GM23338 (cell line): Measurements from ENCODE around the gene CAMK1. TPM values are rescaled to one million over a fixed set of nuclear protein-coding genes. Genes with fewer than 3 reads are reported as not detected.
A peak's percentile ranks its signal among the peaks of the same experiment; 100 is the strongest.

ENCODE experiments used
- ATAC-seq: fragments of 200-7000 bp; cut with Tn5 transposase; 3 replicates; pipeline ENCODE4 v1.9.1; 2020
- DNase-seq: peaks from one replicate; pipeline ENCODE4 v3.0.0-alpha.2; 2015; ENCODE audit warnings: low spot score
- H2AFZ ChIP-seq: fragments of 200-600 bp; sonication (generic); 2 replicates; pipeline ENCODE4 v1.8.0; 2016; ENCODE audit warnings: antibody characterized with exemption, mild to moderate bottlenecking, moderate library complexity
- H3F3A ChIP-seq: fragments of 200-600 bp; sonication (generic); replicated peaks from 2 replicates; pipeline ENCODE4 v1.8.0; 2017; ENCODE audit warnings: antibody characterized with exemption, mixed run types, low read depth
- H3K27ac ChIP-seq: fragments of 200-600 bp; sonication (generic); 2 replicates; pipeline ENCODE4 v1.6.1; 2016; ENCODE audit warnings: low read depth
- H3K27me3 ChIP-seq: fragments of 200-600 bp; sonication (generic); 2 replicates; pipeline ENCODE4 v1.8.0; 2016; ENCODE audit warnings: mild to moderate bottlenecking, mixed run types, moderate library complexity; ENCODE audit not compliant: insufficient read depth
- H3K36me3 ChIP-seq: fragments of 200-600 bp; sonication (generic); 2 replicates; pipeline ENCODE4 v1.8.0; 2016; ENCODE audit warnings: mild to moderate bottlenecking; ENCODE audit not compliant: insufficient read depth
- H3K4me1 ChIP-seq: fragments of 200-600 bp; sonication (generic); 2 replicates; pipeline ENCODE4 v1.8.0; 2016; ENCODE audit warnings: mild to moderate bottlenecking, moderate library complexity; ENCODE audit not compliant: insufficient read depth
- H3K4me2 ChIP-seq: fragments of 200-600 bp; sonication (generic); 2 replicates; pipeline ENCODE4 v1.7.1; 2017; ENCODE audit warnings: mixed run types
- H3K4me3 ChIP-seq: fragments of 200-600 bp; sonication (generic); 2 replicates; pipeline ENCODE4 v1.6.1; 2016; ENCODE audit warnings: mixed run types
- H3K79me2 ChIP-seq: fragments of 200-600 bp; sonication (generic); replicated peaks from 2 replicates; pipeline ENCODE4 v1.8.0; 2017; ENCODE audit warnings: mild to moderate bottlenecking; ENCODE audit not compliant: insufficient read depth
- H3K9me2 ChIP-seq: fragments of 200-600 bp; sonication (generic); 2 replicates; pipeline ENCODE4 v1.8.0; 2017; ENCODE audit not compliant: insufficient read depth
- H4K20me1 ChIP-seq: fragments of 200-600 bp; sonication (generic); replicated peaks from 2 replicates; pipeline ENCODE4 v1.8.0; 2017; ENCODE audit warnings: mild to moderate bottlenecking; ENCODE audit not compliant: insufficient read depth
- H3K27ac Mint-ChIP-seq: 2 replicates; pipeline ENCODE4 v1.8.0; 2020; ENCODE audit warnings: inconsistent platforms, mild to moderate bottlenecking, moderate library complexity, mixed read lengths
- H3K27me3 Mint-ChIP-seq: 3 replicates; pipeline ENCODE4 v1.8.0; 2022; ENCODE audit warnings: low read depth, mild to moderate bottlenecking, moderate library complexity, mixed read lengths, inconsistent platforms; ENCODE audit not compliant: insufficient read depth, poor library complexity
- H3K36me3 Mint-ChIP-seq: 3 replicates; pipeline ENCODE4 v1.8.0; 2021; ENCODE audit warnings: low read depth, mild to moderate bottlenecking, inconsistent platforms, moderate library complexity, mixed read lengths
- H3K4me1 Mint-ChIP-seq: 3 replicates; pipeline ENCODE4 v1.8.0; 2020; ENCODE audit warnings: mild to moderate bottlenecking, inconsistent platforms, mixed read lengths
- H3K4me3 Mint-ChIP-seq: 3 replicates; pipeline ENCODE4 v1.8.0; 2021; ENCODE audit warnings: moderate library complexity, mild to moderate bottlenecking, inconsistent platforms, mixed read lengths
- H3K9me3 Mint-ChIP-seq: 3 replicates; pipeline ENCODE4 v1.8.0; 2020; ENCODE audit warnings: moderate library complexity, mild to moderate bottlenecking, inconsistent platforms, mixed read lengths
- CREB1 ChIP-seq: fragments of 250-450 bp; sonication (Bioruptor Pico); IDR thresholded peaks from 2 replicates; pipeline ENCODE4 v1.5.0; 2020; ENCODE audit warnings: low read depth, mild to moderate bottlenecking, moderate library complexity
- JUNB ChIP-seq: IDR thresholded peaks from one replicate; pipeline ENCODE4 v1.6.1; 2016; ENCODE audit warnings: antibody characterized with exemption; ENCODE audit not compliant: unreplicated experiment
- NANOG ChIP-seq: IDR thresholded peaks from 2 replicates; pipeline ENCODE4 v1.6.1; 2016; ENCODE audit warnings: antibody characterized with exemption, borderline replicate concordance
- POLR2AphosphoS5 ChIP-seq: IDR thresholded peaks from 2 replicates; pipeline ENCODE4 v1.6.1; 2016; ENCODE audit warnings: antibody characterized with exemption, low read depth
- ZNF114 ChIP-seq: fragments of 250-450 bp; sonication (Bioruptor Pico); IDR thresholded peaks from 2 replicates; pipeline ENCODE4 v1.5.0; 2020; ENCODE audit warnings: mild to moderate bottlenecking, moderate library complexity
- ZNF331 ChIP-seq: fragments of 250-450 bp; sonication (Bioruptor Pico); IDR thresholded peaks from 2 replicates; pipeline ENCODE4 v1.5.0; 2020; ENCODE audit warnings: low read depth, mild to moderate bottlenecking, moderate library complexity
- ZNF462 ChIP-seq: fragments of 250-450 bp; sonication (Bioruptor Pico); IDR thresholded peaks from 2 replicates; pipeline ENCODE4 v1.5.0; 2020; ENCODE audit warnings: mild to moderate bottlenecking, moderate library complexity
- polyA plus RNA-seq: library from polyadenylated mRNA; unstranded; fragments of >200 nt; fragmentation: Nextera tagmentation; extraction: Ambion mirVana; gene quantifications from 2 replicates; pipeline ENCODE4 v1.2.1, GENCODE V29; 2016
- total RNA-seq: library from RNA; depleted of rRNA; stranded (reverse); fragments of >200 nt; shearing (Covaris generic); gene quantifications from 2 replicates; pipeline ENCODE4 v1.2.3, GENCODE V29; 2014
- TF ChIP-seq, protein P1 (sequence below), 2 experiments: fragments of 200-600 bp in 1 of 2; sonication (generic) in 1 of 2; conservative IDR thresholded peaks; 2 replicates each; pipeline versions ENCODE4 v1.5.1 to v1.6.1; 2016 to 2017; ENCODE audit warnings: antibody characterized with exemption in 2 of 2, low read depth in 2 of 2, mild to moderate bottlenecking in 2 of 2, moderate library complexity in 1 of 2
- TF ChIP-seq, protein P2 (sequence below): IDR thresholded peaks from 2 replicates; pipeline ENCODE4 v1.6.1; 2016; ENCODE audit warnings: antibody characterized with exemption

Gene CAMK1
- total and polyA plus RNA-seq, 2 experiments from 2014 or later = 4.4 TPM

- TF ChIP-seq ZNF462 (no peak), JUNB (no peak), ZNF331 (CRISPR knock-in tag) (no peak), POLR2AphosphoS5 (no peak), ZNF114 (CRISPR knock-in tag) (no peak)
Observed at GRCh38 chr3:9750556-9751411, 19.0 kb downstream of the CAMK1 start (continued).

DNA sequence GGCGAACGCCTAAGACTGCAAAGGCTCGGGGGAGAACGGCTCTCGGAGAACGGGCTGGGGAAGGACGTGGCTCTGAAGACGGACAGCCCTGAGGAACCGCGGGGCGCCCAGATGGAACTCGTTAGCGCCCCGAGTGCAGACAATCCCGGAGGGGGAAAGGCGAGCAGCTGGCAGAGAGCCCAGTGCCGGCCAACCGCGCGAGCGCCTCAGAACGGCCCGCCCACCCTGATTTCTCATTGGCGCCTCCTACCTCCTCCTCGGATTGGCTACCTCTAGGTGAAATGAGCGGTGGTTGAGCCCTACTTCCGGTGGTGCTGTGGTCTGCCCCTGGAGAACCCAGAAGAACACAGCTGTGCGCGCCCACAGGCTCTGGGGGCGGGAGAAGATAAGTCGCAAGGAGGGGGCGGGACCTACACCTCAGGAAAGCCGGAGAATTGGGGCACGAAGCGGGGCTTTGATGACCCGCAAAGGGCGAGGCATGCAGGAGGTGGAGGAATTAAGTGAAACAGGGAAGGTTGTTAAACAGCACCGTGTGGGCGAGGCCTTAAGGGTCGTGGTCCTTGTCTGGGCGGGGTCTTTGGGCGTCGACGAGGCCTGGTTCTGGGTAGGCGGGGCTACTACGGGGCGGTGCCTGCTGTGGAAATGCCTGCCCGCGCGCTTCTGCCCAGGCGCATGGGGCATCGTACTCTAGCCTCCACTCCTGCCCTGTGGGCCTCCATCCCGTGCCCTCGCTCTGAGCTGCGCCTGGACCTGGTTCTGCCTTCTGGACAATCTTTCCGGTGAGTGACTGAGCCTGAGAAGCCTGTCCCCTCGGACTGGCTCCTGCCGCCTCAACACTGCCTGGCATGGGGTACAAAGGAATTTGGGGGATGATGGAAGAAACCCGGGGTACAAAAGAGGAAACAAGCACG, 19.8 kb downstream of the CAMK1 start, which contains the start of gene OGG1:
Gene OGG1 (plus strand): TSS at position 308 of the 911 bp plus-strand sequence. CDS start 335 bp downstream, at position 643.
- Mint-ChIP-seq H3K9me3 (no peaks in the 10 kb centered on the region), H3K36me3 (peaks cover 71% of the 10 kb centered on the region)
- TF ChIP-seq CREB1 (CRISPR knock-in tag) = no peak
- TF ChIP-seq, protein P1, sequence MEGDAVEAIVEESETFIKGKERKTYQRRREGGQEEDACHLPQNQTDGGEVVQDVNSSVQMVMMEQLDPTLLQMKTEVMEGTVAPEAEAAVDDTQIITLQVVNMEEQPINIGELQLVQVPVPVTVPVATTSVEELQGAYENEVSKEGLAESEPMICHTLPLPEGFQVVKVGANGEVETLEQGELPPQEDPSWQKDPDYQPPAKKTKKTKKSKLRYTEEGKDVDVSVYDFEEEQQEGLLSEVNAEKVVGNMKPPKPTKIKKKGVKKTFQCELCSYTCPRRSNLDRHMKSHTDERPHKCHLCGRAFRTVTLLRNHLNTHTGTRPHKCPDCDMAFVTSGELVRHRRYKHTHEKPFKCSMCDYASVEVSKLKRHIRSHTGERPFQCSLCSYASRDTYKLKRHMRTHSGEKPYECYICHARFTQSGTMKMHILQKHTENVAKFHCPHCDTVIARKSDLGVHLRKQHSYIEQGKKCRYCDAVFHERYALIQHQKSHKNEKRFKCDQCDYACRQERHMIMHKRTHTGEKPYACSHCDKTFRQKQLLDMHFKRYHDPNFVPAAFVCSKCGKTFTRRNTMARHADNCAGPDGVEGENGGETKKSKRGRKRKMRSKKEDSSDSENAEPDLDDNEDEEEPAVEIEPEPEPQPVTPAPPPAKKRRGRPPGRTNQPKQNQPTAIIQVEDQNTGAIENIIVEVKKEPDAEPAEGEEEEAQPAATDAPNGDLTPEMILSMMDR (conservative IDR thresholded peaks at IDR 0.05; ENCODE audit: low read depth in 2 of 2) = 0 out of 4 replicates have a peak, but pooled peaks of 1 of the 2 experiments have one; percentile 4
- TF ChIP-seq NANOG = no peak
- TF ChIP-seq POLR2AphosphoS5 = peak; percentile 86
- TF ChIP-seq, protein P2, sequence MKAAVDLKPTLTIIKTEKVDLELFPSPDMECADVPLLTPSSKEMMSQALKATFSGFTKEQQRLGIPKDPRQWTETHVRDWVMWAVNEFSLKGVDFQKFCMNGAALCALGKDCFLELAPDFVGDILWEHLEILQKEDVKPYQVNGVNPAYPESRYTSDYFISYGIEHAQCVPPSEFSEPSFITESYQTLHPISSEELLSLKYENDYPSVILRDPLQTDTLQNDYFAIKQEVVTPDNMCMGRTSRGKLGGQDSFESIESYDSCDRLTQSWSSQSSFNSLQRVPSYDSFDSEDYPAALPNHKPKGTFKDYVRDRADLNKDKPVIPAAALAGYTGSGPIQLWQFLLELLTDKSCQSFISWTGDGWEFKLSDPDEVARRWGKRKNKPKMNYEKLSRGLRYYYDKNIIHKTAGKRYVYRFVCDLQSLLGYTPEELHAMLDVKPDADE = peak; percentile 35; the same call in 1 of the 2 replicates

More for the DNA sequence above, 19.8 kb downstream of the CAMK1 start, which contains the start of gene OGG1:
- H3K4me3 Mint-ChIP-seq = peak within 1 kb of the TSS; percentile 93
- peak; percentile 95 for ATAC-seq
- no peaks in the 10 kb centered on the region for H3K27me3 ChIP-seq
- DNase-seq = peak; percentile 99
- peak within 1 kb of the TSS; percentile 96 for H3K4me2 ChIP-seq
- peaks cover 20% of the 10 kb centered on the region for H3F3A ChIP-seq
- H2AFZ ChIP-seq = peak within 1 kb of the TSS; percentile 93
- H3K9me2 ChIP-seq = no peaks in the 10 kb centered on the region; the same call in 1 of the 2 replicates
- H3K36me3 ChIP-seq = peaks cover 21% of the 10 kb centered on the region
- H4K20me1 ChIP-seq = no peaks in the 10 kb centered on the region
- peaks cover 4% of the 10 kb centered on the region for H3K27me3 Mint-ChIP-seq
- peak within 1 kb of the TSS; percentile 86 for H3K4me3 ChIP-seq
- peak within 1 kb of the TSS; percentile 98 for H3K27ac Mint-ChIP-seq
- H3K4me1 ChIP-seq = peaks cover 9% of the 10 kb centered on the region; the same call in 1 of the 2 replicates
- peaks cover 3% of the 10 kb centered on the region; the same call in 2 of the 3 replicates for H3K4me1 Mint-ChIP-seq
- H3K79me2 ChIP-seq = peaks cover 12% of the 10 kb centered on the region
- H3K27ac ChIP-seq = peak within 1 kb of the TSS; percentile 93
